HG03460 (cell line): Measurements from ENCODE around the gene CYP4F22.
"Not testable (repeated sequence)": the region's sequence is repeated elsewhere in the genome, so short reads cannot be mapped to it uniquely, and the experiment has no call there.

Experiments
- ATAC-seq: cut with Tn5 transposase; IDR thresholded peaks from one replicate; pipeline ENCODE4 v1.9.1; 2021; ENCODE audit not compliant: unreplicated experiment

Gene CYP4F22

DNA sequence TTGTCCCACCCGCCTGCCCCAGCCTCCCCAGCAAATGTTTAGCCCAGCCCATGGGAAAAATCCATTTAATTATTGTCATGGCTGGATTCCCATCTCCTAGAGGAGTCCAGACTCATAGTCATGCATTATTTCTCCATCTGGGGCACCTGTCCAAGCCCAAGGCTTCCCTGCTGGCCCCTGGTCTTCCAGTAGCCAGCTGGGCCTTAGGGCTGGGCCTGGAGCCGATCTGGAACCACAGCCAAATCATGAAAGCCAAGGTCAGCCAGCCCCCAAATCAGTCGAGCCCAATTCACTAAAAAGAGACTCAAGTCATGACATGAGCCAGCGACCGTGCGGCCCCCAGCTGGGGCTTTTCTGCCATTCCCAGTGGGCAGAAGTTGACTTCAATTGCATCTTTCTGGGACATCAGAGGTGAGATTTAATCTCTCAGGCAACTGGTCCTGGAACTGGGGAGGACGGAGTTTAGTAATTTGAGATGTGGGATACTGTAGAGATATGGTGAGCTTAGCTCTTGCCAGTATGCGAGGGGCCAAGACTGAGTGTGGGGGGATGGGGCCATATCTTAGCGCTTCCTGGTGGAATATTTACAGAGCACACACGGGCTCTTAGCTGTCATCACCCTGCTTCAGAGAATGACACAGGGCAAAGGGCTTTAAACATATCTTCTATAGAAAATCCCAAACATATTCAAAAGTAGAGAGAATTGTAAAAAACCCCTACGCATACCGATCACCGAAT, 19.7 kb upstream of the CYP4F22 start:
- ATAC-seq = no peak

DNA sequence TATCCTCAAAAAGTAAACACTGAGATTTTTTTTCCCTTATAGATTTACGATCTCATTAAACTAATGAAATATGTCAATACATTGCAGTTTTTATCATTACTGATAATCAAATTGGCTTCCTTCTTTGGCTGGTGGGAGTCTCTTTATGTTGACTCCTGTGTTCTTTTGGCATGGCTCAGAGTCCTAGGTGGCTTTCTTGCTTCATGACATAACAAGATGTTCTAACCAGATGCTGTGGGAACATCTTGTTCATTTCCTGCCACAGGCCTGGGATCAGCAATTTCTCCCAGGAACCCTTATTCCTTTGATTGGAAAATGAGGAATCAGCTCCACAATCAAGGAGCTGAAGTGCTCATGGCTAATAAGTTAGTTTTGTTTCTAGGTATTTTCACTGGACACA, 13.2 kb upstream of the CYP4F22 start:
- ATAC-seq = no peak

DNA sequence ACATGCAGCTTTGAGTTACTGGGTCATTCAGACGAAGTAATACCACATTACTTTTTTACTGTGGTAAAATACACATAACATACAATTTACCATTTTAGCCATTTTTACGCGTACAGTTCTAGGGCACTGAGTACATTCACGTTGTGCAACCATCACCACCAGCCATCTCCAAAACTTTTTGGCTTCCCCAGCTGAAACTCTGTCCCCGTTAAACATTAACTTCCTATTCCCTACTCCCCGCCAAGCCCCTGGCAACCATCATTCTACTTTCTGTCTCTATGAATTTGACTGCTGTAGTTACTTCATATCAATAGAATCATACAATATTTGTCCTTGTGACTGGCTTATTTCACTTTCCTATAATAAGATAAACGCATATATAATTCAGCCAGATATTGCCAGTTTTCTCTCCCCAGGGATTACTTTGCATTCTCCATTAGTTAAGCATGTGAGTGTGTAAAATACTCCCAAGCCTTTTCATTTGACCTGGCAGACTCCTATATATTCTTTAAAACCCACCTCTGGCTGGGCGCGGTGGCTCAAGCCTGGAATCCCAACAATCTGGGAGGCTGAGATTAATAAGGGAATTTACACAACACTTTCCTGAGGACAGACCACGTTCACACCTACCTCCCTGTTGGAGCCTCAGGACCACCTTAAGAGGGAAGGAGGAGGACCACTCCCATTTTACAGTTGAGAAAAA, 10.0 kb upstream of the CYP4F22 start:
- no peak for ATAC-seq

DNA sequence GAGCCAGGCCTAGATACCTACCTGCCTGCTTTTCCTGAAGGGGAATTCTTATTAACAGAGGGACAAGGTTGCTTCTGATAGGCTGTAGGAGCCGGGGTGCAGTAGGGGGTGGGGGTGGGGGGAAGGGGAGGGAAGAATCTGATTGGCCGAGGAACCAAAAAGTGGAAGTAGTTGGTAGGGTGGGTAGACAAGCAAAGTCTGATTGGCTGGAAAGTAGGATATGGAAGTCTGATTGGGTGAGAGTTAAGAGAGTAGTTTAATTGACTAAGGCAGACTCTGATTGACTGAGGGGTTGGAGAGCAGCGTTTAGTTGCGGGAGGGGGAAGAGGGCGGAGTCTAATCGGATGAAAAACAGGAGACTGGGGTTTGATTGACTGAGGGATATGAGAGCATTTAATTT, 9.4 kb upstream of the CYP4F22 start:
- no peak for ATAC-seq

DNA sequence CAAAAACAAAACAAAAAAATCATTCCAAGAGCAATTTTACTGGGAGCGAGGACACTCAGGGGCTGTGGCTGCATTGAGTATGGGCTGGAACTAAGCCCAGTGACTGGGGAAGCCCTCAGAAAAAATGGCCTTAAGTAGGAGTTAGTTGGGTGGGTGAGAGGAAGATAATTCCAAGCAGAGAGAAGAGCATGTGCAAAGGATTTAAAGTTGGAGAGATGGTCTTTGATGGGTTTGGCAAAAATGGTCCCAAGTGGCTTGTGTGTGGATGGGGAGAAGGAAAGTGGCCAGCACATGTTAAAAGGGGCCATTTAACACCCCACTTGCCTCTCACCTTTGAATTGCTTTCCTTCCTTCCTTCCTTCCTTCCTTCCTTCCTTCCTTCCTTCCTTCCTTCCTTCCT, 6.7 kb upstream of the CYP4F22 start:
- ATAC-seq = no peak

DNA sequence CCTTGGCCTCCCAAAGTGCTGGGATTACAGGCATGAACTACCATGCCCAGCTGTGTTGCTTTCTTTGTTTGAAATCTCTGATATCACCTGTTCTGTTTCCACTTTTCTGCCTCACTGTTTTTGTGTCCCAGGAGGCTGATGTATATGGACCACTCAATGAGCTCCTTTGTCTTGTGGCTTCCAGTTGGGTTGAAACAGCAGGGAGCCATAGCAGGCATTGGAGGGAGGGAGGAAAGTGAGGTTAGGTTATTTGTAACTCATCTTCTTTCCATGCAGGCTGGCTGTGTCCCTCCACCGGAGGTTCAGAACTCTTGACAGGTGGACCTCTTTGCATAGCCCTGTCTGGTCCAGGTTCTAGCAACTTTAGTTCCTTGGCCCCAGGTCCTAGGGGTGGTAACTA, 6.1 kb upstream of the CYP4F22 start:
- ATAC-seq = no peak

DNA sequence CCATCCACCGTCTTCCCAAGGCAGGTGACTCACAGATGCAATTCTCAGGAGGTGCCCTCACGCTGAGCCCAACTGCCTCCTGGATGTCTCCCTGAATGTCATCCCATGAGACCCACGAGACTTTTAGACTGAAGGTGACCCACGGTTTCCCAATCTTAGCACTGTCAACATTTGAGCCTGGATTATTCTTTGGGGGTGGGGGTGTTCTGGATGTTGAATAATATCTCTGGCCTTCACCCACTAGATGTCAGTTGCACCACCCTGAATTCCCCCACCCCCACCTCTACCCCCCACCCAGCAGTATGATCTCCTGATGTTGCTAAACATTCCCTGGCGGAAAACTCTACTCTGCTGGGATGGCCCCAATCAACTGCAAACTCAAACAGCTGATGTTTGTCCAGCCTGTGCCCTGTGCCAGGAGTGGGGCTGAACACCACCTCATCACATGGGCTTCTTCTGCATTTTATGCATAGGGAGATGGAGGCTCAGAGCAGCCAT, 2.2 kb upstream of the CYP4F22 start:
- ATAC-seq = no peak

DNA sequence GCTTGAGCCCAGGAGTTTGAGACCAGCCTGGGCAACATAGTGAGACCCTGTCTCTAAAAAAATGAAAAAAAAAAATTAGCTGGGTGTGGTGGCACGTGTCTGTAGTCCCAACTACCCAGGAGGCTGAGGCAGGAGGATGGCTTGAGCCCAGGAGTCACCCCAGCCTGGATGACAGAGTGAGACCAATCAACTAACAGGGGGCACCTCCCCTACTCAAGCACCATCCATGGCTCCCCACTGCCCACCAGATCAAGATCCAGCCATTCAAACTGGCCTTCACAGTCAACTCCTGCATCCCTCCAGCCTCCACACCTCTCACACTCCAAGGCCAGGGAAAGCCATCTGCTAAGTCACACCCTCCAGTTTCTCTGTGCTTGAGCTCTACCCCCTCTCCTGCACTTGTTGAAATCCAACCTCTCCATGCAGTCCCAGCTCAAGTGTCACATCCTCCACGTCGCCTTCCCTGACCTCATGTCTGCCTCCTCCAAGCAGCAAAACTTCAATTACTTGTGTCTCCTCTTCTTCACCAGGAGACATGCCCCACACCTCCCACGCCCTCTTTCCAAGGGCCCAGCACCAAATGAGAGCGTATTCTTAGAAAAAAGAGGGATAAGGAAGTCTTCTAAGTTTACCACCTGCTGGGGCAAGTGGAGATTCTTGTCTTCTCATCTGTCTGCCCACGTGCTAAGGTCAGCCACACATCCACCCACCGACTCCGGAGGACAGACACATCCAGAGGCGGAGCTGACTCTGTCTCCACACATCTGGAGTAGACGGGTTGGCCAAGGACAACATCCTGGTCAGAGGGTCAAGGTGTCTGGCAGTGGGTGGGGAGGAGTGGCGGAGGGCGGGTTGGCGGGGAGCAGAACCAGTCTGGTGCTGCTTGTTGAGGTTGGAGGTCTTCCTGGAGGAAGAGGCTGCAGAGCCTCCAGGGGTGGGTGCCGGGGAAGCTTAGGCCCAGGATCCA, 974 bp upstream of the CYP4F22 start:
- no peak for ATAC-seq

DNA sequence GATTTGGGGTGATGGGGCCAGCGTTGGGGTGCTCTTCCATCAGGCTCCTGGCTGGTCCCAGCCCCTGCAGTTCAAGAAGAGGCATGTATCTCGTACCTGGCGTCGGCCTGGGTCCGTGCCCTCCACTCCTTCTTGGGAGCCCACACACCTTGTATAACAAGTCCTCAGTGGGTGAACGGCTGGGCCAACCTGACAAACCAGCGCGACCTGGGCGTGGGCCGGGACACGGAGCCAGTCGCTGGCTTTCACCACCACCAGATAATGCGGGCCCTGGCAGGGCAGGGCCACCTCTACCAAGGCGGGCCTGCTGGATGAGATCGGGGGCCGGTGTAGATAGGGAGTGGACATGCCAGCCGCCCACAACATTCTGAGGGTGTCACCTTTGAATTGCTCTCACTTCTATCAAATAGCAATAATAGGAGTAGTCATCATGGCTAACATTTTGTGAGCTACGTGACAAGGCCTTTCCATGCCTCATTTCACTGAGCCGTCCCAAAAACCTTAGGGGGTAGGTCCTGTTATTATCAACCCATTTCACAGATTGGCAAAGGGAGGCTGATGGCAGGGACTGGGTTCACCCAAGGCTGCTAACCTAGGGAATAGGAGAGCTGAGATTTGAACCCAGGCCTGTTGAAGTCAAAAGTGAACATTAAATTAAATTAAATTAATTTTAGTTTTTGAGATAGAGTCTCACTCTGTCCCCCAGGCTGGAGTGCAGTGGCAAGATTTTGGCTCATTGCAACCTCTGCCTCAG, 3.5 kb downstream of the CYP4F22 start:
- no peak for ATAC-seq

DNA sequence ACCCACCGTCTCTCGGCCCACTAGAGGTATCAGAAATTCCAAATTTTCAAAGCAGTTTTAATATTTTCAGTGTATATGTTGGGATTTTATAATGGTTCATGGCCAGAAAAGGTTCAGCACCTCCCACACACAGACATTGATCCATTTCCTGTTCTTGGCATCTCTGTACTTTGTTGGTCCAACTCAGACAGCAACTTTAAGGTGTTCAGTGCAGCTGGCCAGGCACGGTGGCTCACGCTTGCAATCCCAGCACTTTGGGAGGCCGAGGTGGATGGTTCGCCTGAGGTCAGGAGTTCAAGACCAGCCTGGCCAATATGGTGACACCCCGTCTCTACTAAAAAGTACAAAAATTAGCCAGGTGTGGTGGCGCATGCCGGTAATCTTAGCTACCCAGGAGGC, 6.9 kb downstream of the CYP4F22 start:
- ATAC-seq = not testable (repeated sequence)

DNA sequence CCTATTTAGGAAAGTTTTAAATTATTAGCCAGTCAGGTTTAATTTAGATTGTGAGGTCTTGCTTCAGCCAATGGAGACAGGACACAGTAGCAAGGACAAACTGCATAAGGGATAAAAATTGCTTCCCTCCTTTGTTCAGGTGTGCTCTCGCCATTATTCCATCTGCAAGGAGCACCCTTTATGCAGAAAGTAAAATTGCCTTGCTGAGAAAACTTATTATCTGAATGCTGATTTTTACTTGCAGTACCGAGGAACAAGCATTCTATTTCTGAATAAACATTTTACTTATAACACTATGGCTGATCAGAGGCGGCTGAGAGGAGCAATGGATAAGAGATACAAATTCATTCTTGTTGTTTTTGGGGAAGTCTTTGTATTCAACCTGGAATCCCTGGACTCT, 8.0 kb downstream of the CYP4F22 start:
- no peak for ATAC-seq

DNA sequence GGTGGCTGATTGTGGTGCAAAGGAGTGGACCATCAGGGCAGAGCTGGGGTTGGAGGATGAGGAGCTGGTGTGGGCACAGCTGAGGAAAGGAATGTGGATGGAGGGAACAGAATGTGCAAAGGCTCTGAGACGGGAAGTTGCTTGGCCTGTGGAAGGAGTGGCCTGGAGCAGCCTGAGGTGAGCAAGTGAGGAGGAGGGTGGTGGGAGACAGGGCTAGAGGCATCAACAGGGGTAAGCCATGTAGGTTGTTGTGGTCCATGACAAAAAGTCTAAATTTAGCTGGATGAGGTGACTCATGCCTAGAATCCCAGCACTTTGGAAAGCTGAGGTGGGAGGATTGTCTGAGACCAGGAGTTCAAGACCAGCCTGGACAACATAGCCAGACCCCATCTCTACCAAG, 9.5 kb downstream of the CYP4F22 start:
- ATAC-seq = no peak

DNA sequence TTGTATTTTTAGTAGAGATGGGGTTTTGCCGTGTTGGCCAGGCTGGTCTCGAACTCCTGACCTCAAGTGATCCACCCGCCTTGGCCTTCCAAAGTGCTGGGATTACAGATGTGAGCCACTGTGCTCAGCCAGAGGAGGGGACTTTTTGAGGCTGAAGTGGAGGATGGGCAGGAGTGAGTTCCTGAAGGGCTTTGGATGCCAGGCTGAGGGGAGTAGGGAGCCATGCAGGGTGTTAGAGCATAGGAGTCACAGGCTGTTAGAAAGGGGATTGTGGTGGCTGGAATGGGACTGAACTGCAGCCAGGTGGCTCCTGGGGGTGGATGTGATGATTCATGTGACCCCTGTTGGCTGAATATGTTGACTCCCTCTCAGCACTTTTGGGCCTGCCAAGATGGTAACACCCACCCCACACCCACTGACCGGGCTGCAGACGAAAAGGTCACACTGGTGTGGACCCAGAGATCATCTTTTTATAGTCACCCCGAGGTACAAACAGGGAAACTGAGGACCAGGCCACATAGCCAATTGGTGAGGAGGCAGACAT, 11.2 kb downstream of the CYP4F22 start:
- ATAC-seq = no peak

DNA sequence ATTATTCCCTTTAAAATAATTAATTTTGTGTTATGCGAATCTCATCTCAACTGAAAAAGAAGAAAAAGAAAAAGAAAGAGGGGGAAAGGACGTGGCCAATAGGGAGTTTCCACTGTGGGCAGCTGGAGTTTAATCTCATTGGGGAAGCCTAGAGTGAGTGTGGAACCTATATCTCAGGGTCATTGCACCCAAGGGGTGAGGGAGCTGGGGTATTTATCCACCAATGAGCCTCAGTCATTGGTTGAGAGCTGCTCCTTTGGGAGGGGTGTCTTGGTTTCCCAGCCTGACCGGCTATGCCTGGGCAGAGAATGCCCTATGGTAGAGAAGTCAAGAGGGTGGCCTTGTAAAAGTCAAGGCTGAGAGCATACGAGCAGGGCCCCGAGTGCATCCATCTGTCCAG, 16.5 kb downstream of the CYP4F22 start:
- ATAC-seq = no peak

DNA sequence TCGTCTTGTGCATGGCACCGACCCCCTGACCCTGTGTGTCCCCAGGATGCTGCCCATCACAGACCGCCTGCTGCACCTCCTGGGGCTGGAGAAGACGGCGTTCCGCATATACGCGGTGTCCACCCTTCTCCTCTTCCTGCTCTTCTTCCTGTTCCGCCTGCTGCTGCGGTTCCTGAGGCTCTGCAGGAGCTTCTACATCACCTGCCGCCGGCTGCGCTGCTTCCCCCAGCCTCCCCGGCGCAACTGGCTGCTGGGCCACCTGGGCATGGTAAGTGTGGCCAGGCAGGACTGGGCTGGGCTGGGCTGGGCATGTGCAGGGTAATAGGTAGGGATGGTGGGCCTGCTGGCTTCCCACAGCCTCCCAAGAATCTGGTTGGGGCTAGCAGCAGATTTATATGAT, 17.0 kb downstream of the CYP4F22 start:
- ATAC-seq = no peak

DNA sequence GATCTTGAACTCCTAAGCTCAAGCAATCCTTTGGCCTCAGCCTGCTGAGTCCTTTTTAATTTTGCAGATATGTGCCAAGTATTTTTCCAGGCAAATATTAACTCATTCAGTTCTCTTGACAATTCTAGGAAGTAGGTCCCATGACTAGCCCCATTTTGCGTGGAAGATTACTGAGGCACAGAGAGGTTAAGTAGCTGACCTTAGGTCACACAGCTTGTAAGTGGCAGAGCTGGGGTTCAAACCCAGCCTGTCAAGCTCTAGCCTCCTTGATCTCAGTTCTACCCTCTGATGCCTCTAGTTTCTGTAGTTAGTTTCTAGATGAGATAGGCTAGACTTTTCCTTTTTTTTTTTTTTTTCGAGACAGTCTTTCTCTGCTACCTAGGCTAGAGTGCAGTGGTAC, 18.1 kb downstream of the CYP4F22 start:
- ATAC-seq = no peak

DNA sequence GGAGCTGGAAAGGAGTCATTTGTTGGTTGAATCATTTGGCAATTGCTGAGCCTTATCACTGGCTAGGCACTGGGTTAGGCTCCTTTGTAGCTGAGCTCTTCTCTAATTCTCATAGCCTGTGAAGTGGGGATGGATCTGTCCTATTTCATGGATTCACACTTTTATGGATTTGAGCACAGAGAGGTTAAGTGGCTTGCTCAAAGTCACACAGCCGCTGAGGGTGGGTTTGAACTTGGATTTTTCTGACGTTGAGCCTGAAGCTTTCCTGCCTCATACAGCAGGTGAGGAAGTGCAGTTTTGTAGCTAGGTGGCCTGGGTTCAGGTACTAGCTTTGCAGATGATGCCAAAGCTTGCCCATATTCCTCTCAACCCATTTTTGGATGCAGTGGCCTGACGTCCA, 19.4 kb downstream of the CYP4F22 start:
- no peak for ATAC-seq

DNA sequence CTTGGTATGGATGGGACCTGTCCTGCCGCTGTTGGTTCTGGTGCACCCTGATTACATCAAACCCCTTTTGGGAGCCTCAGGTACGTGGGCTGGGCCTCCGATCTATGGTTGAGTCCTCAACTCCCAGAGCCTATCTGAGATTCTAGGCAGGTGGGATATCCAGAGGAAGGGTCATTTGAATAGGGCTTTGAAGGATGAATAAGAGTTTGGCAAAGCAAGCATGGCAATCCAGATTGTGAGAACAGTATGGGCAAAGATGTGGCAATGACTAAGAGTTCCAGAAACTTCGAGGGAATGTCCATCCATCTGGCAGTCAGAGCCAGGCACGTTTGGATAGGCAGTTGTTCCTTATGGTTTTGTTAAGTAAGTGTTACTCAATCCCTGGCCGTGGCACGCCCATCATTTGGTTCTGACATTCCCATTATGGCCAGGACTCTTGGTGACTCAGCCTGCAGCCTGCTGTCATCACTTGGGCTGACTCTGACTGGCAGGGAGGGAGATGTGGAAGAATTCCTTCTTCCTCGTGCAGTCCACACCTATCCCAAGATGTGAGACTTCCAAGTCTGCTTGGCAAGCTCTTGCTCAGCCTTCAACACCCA, 21.5 kb downstream of the CYP4F22 start:
- ATAC-seq = no peak

DNA sequence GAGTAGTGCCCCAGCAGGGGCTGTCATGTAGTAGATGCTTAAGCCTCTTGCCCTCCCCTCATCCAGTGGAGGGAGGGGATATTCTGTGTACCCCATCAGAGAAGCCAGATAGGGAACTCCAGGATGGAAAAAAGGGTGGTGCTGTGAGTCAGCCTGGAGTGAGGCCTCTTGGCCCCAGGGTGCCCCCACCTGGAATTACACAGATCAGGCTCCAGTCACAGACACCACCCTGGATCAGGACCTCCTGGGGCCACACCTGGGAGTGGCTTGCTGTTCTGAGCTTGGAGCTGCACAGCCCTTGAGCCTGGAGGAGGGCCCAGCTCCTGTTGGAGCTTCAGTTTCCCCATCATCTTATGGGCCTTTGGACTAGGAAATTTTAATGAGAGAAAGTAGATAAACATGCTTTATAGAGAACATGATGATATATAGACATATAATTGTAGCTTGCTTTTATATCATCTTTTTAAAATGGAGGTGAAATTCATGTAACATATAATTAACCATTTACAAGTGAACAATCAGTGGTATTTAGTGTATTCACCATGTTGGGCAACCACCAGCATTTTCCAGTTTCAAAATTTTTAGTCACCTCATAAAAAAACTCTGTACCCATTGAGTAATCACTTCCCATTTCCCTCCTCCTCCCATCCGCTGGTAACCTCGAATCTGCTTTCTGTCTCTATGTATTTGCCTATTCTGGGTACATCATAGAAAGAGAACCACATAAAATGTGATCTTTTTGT, 24.6 kb downstream of the CYP4F22 start:
- ATAC-seq = no peak

DNA sequence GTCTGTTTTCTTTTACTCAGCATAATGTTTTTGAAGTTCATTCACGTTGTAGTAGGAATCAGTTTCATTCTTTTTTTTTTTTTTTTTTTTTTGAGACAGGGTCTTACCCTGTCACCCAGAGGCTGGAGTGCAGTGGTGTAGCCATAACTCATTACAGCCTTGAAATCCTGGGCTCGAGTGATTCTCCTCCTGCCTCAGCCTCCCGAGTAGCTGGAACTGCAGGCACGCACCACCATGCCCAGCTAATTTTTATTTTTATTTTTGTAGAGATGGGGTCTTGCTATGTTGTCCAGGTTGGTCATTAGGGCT, 25.2 kb downstream of the CYP4F22 start:
- ATAC-seq = not testable (repeated sequence)
